NOMO-1 treated with dmso at 0.1 percent for 144 hours (cell line): Measurements from ENCODE around the gene TESK2.
"Not testable (repeated sequence)": the region's sequence is repeated elsewhere in the genome, so short reads cannot be mapped to it uniquely, and the experiment has no call there.

Experiments used
- DNase-seq: peaks from one replicate; lab custom pipeline; 2025; ENCODE audit not compliant: unreplicated experiment; lab: John Stamatoyannopoulos, UW

The TESK2 gene

DNA sequence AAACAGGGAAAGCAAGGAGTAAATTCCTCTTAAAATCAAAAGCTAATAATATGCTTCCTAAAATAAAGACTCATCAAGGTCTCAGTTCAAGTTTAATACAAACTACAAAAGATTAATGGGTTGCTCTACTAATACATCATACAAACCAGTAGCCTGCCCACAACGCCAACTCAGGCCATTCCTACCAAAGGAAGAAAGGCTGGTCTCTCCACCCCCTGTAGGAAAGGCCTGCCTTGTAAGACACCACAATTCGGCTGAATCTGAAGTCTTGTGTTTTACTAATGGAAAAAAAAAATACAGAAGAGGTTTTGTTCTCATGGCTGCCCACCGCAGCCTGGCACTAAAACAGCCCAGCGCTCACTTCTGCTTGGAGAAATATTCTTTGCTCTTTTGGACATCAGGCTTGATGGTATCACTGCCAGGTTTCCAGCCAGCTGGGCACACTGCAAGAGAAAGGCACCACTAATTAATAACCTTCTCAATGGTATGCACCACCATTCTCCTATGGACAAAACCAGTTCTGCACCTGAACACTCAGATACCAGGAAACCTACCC lies 20.1 kb upstream of the TESK2 start:
- DNase-seq = no peak

GRCh38 chr1:45510036-45510971 lies 19.3 kb upstream of the TESK2 start:
- DNase-seq = no peak

- no peak for DNase-seq
Measured at GRCh38 chr1:45508295-45509151, 17.6 kb upstream of the TESK2 start.

- DNase-seq = no peak
Measured at GRCh38 chr1:45507893-45508292, 16.9 kb upstream of the TESK2 start.

- no peak for DNase-seq
Measured at GRCh38 chr1:45507195-45507594, 16.2 kb upstream of the TESK2 start.

DNA sequence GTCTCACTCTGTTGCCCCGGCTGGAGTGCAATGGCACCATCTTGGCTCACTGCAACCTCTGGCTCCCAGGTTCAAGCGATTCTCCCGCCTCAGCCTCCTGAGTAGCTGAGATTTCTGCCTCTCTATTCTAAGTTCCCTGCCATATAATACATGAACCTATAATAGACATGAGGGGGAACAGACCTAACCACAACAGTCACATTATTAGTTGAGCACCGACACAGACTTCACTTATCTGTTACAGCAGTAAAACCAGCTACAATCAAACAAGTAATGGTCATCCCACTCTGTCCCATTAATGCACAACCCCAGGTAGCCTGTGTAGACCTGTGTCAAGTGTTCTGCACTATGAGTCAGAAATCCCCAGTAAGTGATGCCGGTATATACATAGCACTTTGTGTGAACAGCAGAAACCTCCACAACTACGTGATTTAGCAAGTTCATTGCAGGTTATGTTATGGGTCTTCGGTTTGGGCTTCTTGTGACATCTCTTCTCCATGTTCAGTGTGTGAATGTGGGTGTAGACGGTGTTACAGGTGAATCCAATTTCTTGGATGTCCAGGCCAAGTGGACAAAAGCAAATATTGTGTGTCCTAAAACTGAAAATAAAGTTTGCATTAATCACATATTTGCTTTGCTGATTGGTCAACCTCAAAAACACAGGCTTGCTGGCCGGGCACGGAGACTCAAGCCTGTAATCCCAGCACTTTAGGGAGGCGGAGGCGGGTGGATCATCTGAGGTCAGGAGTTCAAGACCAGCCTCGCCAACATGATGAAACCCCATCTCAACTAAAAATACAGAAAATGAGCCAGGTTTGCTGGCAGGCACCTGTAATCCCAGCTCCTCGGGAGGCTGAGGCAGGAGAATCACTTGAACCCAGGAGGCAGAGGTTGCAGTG lies 12.7 kb upstream of the TESK2 start:
- DNase-seq = no peak

DNA sequence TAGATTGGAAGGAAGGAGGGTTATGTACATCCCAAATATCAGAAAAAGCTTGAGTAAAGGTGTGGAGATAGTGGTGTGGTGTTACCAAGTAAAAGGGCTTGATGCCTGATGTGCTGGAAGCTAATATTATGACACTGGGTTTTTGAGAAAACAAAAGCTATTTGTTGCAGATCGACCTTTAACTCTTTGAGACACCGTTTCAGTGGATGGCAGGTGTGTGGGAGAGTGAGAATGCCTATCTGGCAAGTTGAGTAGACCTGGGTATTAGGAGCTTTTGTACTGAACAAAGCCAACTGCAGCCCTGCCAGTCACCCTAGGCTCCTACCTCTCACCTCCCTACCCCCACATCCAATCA lies 10.5 kb upstream of the TESK2 start:
- no peak for DNase-seq

- DNase-seq = no peak
Measured at GRCh38 chr1:45499415-45499769, 8.4 kb upstream of the TESK2 start.

DNA sequence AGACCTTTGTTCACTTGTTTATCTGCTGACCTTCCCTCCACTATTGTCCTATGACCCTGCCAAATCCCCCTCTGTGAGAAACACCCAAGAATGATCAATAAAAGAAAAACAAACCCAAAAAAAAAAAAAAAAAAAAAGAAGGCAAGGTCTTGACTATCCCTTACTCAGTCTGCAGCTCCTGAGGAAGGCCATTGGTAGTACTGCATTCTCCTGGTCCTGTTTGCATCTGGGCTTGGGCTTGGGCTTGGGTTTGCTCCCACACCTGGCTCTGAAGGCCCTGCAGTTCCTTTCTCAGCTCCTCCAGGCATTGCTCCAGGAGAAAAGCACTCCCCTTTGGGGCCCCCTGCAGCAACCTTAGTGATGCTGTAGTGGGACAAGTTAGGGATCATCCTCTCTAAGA lies 7.3 kb upstream of the TESK2 start:
- DNase-seq = no peak

GRCh38 chr1:45493116-45493697 lies 2.2 kb upstream of the TESK2 start:
- peak; percentile 25 for DNase-seq

DNA sequence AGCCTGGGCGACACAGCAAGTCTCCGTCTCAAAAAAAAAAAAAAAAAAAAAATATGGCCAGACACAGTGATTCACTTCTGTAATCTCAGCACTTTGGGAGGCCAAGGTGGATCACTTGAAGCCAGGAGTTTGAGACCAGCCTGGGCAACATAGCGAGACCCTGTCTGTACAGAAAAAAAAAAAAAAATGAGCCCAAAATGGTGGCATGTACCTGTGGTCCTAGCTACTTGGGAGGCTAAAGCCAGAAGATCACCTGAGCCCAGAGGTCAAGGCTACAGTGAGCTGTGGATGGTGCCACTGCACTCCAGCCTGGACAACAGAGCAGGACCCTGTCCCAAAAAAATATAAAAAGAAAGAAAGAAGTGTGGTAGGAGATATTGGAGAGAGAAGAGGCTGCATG lies 1.7 kb upstream of the TESK2 start:
- DNase-seq = no peak

GRCh38 chr1:45491487-45492260 lies 711 bp upstream of the TESK2 start:
- DNase-seq = no peak

- no peak for DNase-seq
Measured at GRCh38 chr1:45490121-45490625, 790 bp downstream of the TESK2 start.

- not testable (repeated sequence) for DNase-seq
Measured at GRCh38 chr1:45489379-45489778, 1.6 kb downstream of the TESK2 start.

GRCh38 chr1:45488666-45489377 lies 2.1 kb downstream of the TESK2 start:
- DNase-seq = no peak

DNA sequence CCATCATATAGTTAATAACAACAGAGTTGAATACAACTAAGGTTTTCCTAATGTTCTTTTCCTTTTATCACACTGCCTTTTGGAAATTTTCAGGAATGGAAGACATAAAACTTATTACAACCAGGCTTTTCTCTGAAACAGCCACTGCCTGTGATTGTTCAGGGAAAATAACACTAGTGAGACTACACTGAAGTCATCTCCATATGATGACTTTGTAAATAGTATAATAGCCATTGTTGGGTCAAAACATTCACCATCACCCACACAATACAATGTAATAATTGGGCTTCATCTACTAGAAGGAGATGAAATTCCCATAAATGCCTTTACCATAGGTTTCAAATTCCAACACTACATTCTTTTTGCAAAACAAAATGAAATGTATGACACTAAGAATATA lies 5.0 kb downstream of the TESK2 start:
- no peak for DNase-seq

DNA sequence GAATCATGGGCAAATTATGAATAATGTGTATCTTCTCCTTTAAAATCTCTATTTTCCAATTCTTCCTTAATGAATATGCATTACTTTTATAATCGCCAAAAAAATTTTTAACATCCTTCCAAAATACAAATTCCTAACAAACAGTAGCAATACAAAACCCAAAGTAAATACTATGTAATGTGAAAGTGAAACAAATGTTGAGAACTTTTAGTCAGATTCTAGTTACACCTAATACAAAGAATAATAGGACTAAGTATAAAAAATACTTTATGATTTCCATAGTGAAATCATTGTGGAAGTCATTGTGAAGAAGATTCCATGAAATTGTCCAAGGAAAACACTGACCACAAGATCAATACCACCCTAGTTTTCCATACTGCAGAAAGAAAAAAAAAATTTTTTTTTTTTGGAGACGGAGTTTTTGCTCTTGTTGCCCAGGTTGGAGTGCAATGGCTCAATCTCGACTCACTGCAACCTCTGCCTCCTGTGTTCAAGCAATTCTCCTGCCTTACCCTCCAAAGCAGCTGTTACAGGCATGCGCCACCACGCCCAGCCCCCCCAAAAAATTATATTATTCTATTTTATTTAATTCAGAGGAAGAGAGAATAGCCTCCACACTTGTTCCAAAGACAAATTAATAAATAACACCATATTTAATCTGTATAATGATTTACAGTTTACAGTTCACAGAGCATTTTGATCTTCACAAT lies 11.8 kb downstream of the TESK2 start:
- DNase-seq = no peak

DNA sequence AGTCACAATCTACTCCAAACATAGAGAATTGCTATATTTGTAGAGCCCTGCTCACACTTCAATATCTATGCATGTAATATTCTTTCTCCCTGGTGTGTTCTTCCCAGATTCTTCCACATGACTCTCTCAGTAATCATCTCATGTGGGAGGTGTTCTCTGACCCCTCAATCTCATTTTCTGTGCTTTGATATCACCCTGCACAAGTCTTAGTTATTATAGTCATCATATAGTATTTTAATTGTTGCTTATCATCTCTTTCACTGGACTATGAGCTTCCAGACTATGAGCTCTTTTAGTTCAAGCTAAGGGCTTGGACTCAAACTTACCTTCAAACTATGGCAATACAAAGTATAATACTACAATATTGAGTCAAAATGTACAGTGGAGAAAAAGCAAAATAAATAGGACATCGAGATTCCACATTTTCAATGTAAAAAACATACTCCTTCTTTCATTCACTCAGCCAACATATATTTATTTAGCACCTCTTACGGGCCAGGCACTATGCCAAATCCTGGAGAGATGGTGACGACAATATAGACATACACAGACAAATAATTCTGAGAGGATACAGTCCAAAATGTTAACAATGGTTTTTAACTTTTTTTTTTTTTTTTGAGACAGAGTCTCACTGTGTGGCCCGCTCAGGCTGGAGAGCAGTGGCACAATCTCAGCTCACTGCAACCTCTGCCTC lies 12.7 kb downstream of the TESK2 start:
- DNase-seq = no peak
